Nephron (organoid): ENCODE results near the gene CALR.

Experiments
- H3K27ac Mint-ChIP-seq, 3 experiments: 2 replicates each; pipeline ENCODE4 v1.8.0; 2020; ENCODE audit warnings: mixed read lengths in 3 of 3, mild to moderate bottlenecking in 2 of 3, moderate library complexity in 1 of 3
- H3K27me3 Mint-ChIP-seq: 2 replicates; pipeline ENCODE4 v1.8.0; 2021; ENCODE audit warnings: low read depth, mild to moderate bottlenecking, moderate library complexity, mixed read lengths
- H3K36me3 Mint-ChIP-seq: 2 replicates; pipeline ENCODE4 v1.8.0; 2020; ENCODE audit warnings: low read depth, mixed read lengths
- H3K4me1 Mint-ChIP-seq: 2 replicates; pipeline ENCODE4 v1.8.0; 2020; ENCODE audit warnings: mixed read lengths
- H3K4me3 Mint-ChIP-seq, 3 experiments: 2 replicates each; pipeline ENCODE4 v1.8.0; 2020; ENCODE audit warnings: mild to moderate bottlenecking in 3 of 3, mixed read lengths in 3 of 3, moderate library complexity in 2 of 3
- H3K9me3 Mint-ChIP-seq: 2 replicates; pipeline ENCODE4 v1.8.0; 2020; ENCODE audit warnings: mixed read lengths
- CTCF ChIP-seq, 3 experiments: fragments of 200-600 bp; sonication (generic); IDR thresholded peaks; one replicate each; pipeline ENCODE4 v1.5.0; 2021; ENCODE audit warnings: antibody characterized with exemption in 3 of 3; ENCODE audit not compliant: unreplicated experiment in 3 of 3

Gene CALR

GRCh38 chr19:12965017-12965811, 26.8 kb downstream of the CALR start:
- no peaks in the 10 kb centered on the region for H3K36me3 Mint-ChIP-seq
- H3K4me3 Mint-ChIP-seq, result peak overlapping the region; percentile 81 to 91 (median 87)
- no peaks in the 10 kb centered on the region for H3K9me3 Mint-ChIP-seq
- H3K27me3 Mint-ChIP-seq, result peaks cover 12% of the 10 kb centered on the region
- TF ChIP-seq CTCF (IDR thresholded peaks at IDR 0.05; ENCODE audit: unreplicated experiment in 3 of 3), result peak; percentile 93 to 98 (median 96)
- H3K4me1 Mint-ChIP-seq, result no peaks in the 10 kb centered on the region
- H3K27ac Mint-ChIP-seq, result peak overlapping the region in 2 of 3 experiments; percentile 14 to 21

- peaks cover 12% of the 10 kb centered on the region for H3K27me3 Mint-ChIP-seq
- H3K27ac Mint-ChIP-seq, result no peak overlapping the region
- TF ChIP-seq CTCF (IDR thresholded peaks at IDR 0.05; ENCODE audit: unreplicated experiment in 3 of 3), result no peak
Observed at GRCh38 chr19:12965812-12966135, 27.4 kb downstream of the CALR start.

GRCh38 chr19:12967907-12968306, 29.5 kb downstream of the CALR start:
- Mint-ChIP-seq H3K4me1 (no peaks in the 10 kb centered on the region), H3K9me3 (no peaks in the 10 kb centered on the region), H3K27me3 (peaks cover 8% of the 10 kb centered on the region), H3K27ac (no peak overlapping the region), H3K36me3 (no peaks in the 10 kb centered on the region), H3K4me3 (no peak overlapping the region)
- no peak for TF ChIP-seq CTCF (IDR thresholded peaks at IDR 0.05; ENCODE audit: unreplicated experiment in 3 of 3)

More at GRCh38 chr19:12965812-12966135, 27.4 kb downstream of the CALR start:
- H3K4me3 Mint-ChIP-seq, result peak overlapping the region; percentile 73 to 81 (median 73)
- no peaks in the 10 kb centered on the region for H3K4me1 Mint-ChIP-seq
- H3K36me3 Mint-ChIP-seq, result no peaks in the 10 kb centered on the region
- H3K9me3 Mint-ChIP-seq, result no peaks in the 10 kb centered on the region

GRCh38 chr19:12969292-12969988, 31.0 kb downstream of the CALR start, which contains the start of gene DAND5:
Gene DAND5 (plus strand): TSS chr19:12969576. CDS start chr19:12969661, 85 bp downstream.
- Mint-ChIP-seq H3K27ac (peak within 1 kb of the TSS in 1 of 3 experiments; percentile 34), H3K27me3 (peaks cover 11% of the 10 kb centered on the region), H3K4me3 (no peak within 1 kb of the TSS), H3K36me3 (no peaks in the 10 kb centered on the region), H3K4me1 (no peaks in the 10 kb centered on the region), H3K9me3 (no peaks in the 10 kb centered on the region)
- no peak for TF ChIP-seq CTCF (IDR thresholded peaks at IDR 0.05; ENCODE audit: unreplicated experiment in 3 of 3)

- Mint-ChIP-seq H3K27me3 (peaks cover 12% of the 10 kb centered on the region), H3K27ac (peak overlapping the region in 1 of 3 experiments; percentile 34)
Observed at GRCh38 chr19:12970070-12970820, 31.8 kb downstream of the CALR start.

More at GRCh38 chr19:12970070-12970820, 31.8 kb downstream of the CALR start:
- Mint-ChIP-seq H3K36me3 (no peaks in the 10 kb centered on the region), H3K9me3 (no peaks in the 10 kb centered on the region), H3K4me1 (no peaks in the 10 kb centered on the region), H3K4me3 (no peak overlapping the region)
- no peak for TF ChIP-seq CTCF (IDR thresholded peaks at IDR 0.05; ENCODE audit: unreplicated experiment in 3 of 3)
